Measurements from ENCODE around the gene DNAJC15.

The DNAJC15 gene

DNA sequence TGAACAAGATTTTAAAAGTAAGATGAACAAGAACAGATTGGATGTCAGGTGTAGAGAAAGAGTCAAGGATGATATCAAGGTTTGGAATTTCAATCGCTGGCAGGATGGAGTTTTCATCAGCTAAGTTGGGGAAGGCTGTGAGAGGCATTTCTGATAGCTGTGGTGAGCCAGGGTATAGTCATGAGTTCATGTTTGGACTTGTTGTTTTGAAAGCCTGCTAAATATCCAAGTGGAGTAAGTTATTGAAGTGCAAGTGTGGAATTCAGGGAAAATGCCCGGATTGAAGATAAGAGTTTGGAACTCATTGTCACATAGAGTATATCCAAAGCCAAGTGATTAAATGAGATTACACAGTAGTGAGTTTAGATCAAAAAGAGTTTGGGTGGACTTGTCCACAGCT lies 20.4 kb upstream of the DNAJC15 start:
- no peak overlapping the region for H3K9ac ChIP-seq (ENCODE audit: low read depth, low read length, poor library complexity)
- no peaks in the 10 kb centered on the region for H3K9me3 ChIP-seq (replicated peaks in 1 of 2; ENCODE audit: control insufficient read depth in 2 of 2, insufficient read depth in 1 of 2, low read depth in 1 of 2, low read length in 2 of 2)
- H4K91ac ChIP-seq (ENCODE audit: low read depth, low read length, poor library complexity), result no peak overlapping the region

DNA sequence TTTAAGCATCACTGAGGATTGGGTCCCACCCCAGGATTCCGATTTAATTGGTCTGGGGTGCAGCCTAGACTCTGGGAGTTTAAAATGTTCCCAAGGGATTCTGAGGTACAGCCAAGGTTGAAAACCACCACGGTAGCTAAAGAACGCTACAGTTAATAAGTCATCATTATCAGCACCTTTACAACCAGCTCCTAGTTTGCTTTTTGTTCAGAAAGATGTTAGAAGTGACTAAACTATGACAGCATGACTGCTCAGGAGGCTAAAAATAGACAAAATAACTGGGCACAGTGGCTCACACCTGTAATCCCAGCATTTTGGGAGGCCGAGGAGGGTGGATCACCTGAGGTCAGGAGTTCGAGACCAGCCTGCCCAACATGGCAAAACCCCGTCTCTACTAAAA lies 19.7 kb upstream of the DNAJC15 start:
- no peak for DNase-seq (ENCODE audit: low spot score)
- H4K8ac ChIP-seq (ENCODE audit: low read depth, low read length), result no peak overlapping the region
- no CpG with 5 or more reads among the region's 6 CpGs for WGBS, 2 donors (ENCODE audit: extremely low coverage in 2 of 2, insufficient read length in 2 of 2, insufficient replicate concordance in 1 of 2)
- H3K9me3 ChIP-seq (replicated peaks in 1 of 2; ENCODE audit: control insufficient read depth in 2 of 2, insufficient read depth in 1 of 2, low read depth in 1 of 2, low read length in 2 of 2), result no peaks in the 10 kb centered on the region
- H4K91ac ChIP-seq (ENCODE audit: low read depth, low read length, poor library complexity), result no peak overlapping the region
- peaks cover 0 to 5% of the 10 kb centered on the region in 2 donors for H3K4me1 ChIP-seq (ENCODE audit: control insufficient read depth in 2 of 2, insufficient read depth in 1 of 2, low read depth in 1 of 2, low read length in 2 of 2)
- no peak overlapping the region for H2AK5ac ChIP-seq (ENCODE audit: low read depth, low read length)
- no peak overlapping the region for H3K18ac ChIP-seq (ENCODE audit: low read length)
- H3K79me1 ChIP-seq (ENCODE audit: low read depth, low read length), result no peaks in the 10 kb centered on the region
- H3K23ac ChIP-seq (ENCODE audit: low read depth, low read length, poor library complexity), result no peak overlapping the region
- H2BK12ac ChIP-seq (ENCODE audit: low read length), result no peak overlapping the region
- H3K14ac ChIP-seq (ENCODE audit: low read length), result no peak overlapping the region
- H2BK120ac ChIP-seq (ENCODE audit: low read depth, low read length), result no peak overlapping the region
- no peak overlapping the region for H3K4me3 ChIP-seq (ENCODE audit: low read length in 2 of 2)
- no peak overlapping the region for H3K27ac ChIP-seq (replicated peaks; ENCODE audit: low read length)
- no peak overlapping the region for H3K4ac ChIP-seq (ENCODE audit: low read length)
- no peaks in the 10 kb centered on the region for H3K27me3 ChIP-seq (ENCODE audit: control insufficient read depth in 3 of 3, insufficient read depth in 3 of 3, low read depth in 1 of 3, low read length in 3 of 3)
- no peak overlapping the region for H3K9ac ChIP-seq (ENCODE audit: low read depth, low read length, poor library complexity)
- no peak overlapping the region for H2AFZ ChIP-seq (ENCODE audit: low read length)
- no peaks in the 10 kb centered on the region for H3K36me3 ChIP-seq (replicated peaks in 1 of 2; ENCODE audit: control insufficient read depth in 2 of 2, insufficient read depth in 2 of 2, low read length in 2 of 2)
- no peak overlapping the region for H3K4me2 ChIP-seq (ENCODE audit: insufficient read depth, low read length, poor library complexity, severe bottlenecking)
- H2BK15ac ChIP-seq (ENCODE audit: low read length), result no peak overlapping the region
- H2BK5ac ChIP-seq (ENCODE audit: low read length), result no peak overlapping the region

More for the DNA sequence above, 20.4 kb upstream of the DNAJC15 start:
- H2BK120ac ChIP-seq (ENCODE audit: low read depth, low read length), result no peak overlapping the region
- H3K18ac ChIP-seq (ENCODE audit: low read length), result no peak overlapping the region
- peaks cover 0 to 5% of the 10 kb centered on the region in 2 donors for H3K4me1 ChIP-seq (ENCODE audit: control insufficient read depth in 2 of 2, insufficient read depth in 1 of 2, low read depth in 1 of 2, low read length in 2 of 2)
- H3K4me3 ChIP-seq (ENCODE audit: low read length in 2 of 2), result no peak overlapping the region
- H3K23ac ChIP-seq (ENCODE audit: low read depth, low read length, poor library complexity), result no peak overlapping the region
- no peak overlapping the region for H3K14ac ChIP-seq (ENCODE audit: low read length)
- no peak overlapping the region for H4K8ac ChIP-seq (ENCODE audit: low read depth, low read length)
- H2BK5ac ChIP-seq (ENCODE audit: low read length), result no peak overlapping the region
- no peak overlapping the region for H3K4ac ChIP-seq (ENCODE audit: low read length)
- H2AFZ ChIP-seq (ENCODE audit: low read length), result no peak overlapping the region
- no peaks in the 10 kb centered on the region for H3K27me3 ChIP-seq (ENCODE audit: control insufficient read depth in 3 of 3, insufficient read depth in 3 of 3, low read depth in 1 of 3, low read length in 3 of 3)
- no peaks in the 10 kb centered on the region for H3K36me3 ChIP-seq (replicated peaks in 1 of 2; ENCODE audit: control insufficient read depth in 2 of 2, insufficient read depth in 2 of 2, low read length in 2 of 2)
- no peak overlapping the region for H3K27ac ChIP-seq (replicated peaks; ENCODE audit: low read length)
- no peak overlapping the region for H2AK5ac ChIP-seq (ENCODE audit: low read depth, low read length)
- no peak overlapping the region for H2BK12ac ChIP-seq (ENCODE audit: low read length)
- no CpG with 5 or more reads among the region's 2 CpGs for WGBS, 2 donors (ENCODE audit: extremely low coverage in 2 of 2, insufficient read length in 2 of 2, insufficient replicate concordance in 1 of 2)
- no peak overlapping the region for H2BK15ac ChIP-seq (ENCODE audit: low read length)
- no peak for DNase-seq (ENCODE audit: low spot score)
- H3K4me2 ChIP-seq (ENCODE audit: insufficient read depth, low read length, poor library complexity, severe bottlenecking), result no peak overlapping the region
- H3K79me1 ChIP-seq (ENCODE audit: low read depth, low read length), result no peaks in the 10 kb centered on the region

DNA sequence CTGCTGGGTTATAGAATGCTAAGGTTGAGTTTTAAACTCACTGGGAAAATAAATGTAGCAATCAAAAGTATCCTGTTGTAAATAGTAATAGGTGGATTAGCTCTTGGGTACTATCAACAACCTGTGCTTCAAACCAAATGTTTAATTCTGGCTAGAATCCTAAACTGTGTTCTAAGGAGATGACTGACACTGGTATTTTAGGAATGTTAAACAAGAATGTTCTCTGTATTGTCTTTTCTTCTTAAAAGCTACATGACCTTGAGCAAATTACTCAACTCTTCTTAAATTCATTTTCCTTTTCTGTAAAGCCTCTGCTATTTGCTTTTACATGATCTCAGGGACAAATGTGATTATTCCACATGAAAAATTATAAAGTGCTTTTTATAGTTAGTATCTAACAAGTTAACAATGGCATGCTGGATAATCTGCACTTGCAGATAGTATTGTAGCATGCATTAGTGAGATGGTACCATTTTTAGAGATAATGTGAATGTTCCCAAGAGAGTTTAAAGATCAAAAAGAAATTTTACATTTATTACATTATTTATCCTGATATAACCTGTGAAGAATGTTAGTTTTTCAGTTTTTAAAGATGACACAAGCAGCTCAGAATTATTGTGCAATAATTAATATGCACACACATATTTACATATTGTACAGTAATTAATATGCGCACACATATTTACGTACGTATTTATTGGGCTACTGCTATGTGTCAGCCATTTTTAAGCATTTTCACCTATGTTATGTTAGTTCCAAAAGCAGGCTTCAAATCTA lies 17.7 kb upstream of the DNAJC15 start:
- H3K4me3 ChIP-seq (ENCODE audit: low read length in 2 of 2), result no peak overlapping the region
- WGBS, 2 donors (ENCODE audit: extremely low coverage in 2 of 2, insufficient read length in 2 of 2, insufficient replicate concordance in 1 of 2), result no CpG with 5 or more reads among the region's 3 CpGs

DNA sequence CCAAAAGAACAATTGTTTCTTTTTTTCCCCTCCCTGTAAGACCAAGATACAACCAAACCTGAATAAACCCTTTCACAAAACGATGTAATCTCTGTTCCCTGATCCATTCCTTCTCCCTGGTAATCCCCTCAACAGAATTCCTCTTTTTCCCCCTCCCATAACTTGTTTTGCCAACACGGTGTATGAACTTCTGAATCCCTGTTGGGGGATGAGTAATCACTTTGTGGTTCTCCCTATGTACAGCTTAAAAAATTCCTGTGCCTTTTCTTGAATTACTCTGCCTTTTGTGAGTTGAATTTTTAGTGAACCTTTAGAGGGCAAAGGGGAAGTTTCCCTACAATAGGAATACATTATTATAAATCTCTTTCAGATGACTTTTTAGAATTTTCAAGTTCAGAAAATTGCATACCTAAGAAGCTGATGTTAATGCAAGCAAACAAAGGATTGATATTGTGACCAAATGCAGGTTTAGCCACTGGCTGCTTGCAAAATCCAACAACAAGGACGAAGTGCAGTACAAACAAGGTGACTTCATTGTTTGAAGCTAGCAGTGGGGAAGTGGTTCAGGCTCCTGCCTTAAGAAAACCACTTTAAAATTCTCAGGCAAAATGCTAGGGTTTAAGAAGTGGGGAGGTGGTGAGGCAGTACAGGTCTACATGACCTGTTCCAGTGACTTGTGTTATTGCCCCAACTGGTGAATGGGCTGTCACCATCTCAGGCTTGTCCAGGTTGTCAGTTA lies 16.3 kb upstream of the DNAJC15 start:
- Histone ChIP-seq H2BK12ac (ENCODE audit: low read length) (no peak overlapping the region), H3K79me1 (ENCODE audit: low read depth, low read length) (no peaks in the 10 kb centered on the region), H3K18ac (ENCODE audit: low read length) (no peak overlapping the region), H3K14ac (ENCODE audit: low read length) (no peak overlapping the region), H3K27ac (replicated peaks; ENCODE audit: low read length) (no peak overlapping the region), H3K36me3 (replicated peaks in 1 of 2; ENCODE audit: control insufficient read depth in 2 of 2, insufficient read depth in 2 of 2, low read length in 2 of 2) (no peaks in the 10 kb centered on the region), H3K4me1 (ENCODE audit: control insufficient read depth in 2 of 2, insufficient read depth in 1 of 2, low read depth in 1 of 2, low read length in 2 of 2) (peaks cover 0 to 5% of the 10 kb centered on the region in 2 donors), H3K9ac (ENCODE audit: low read depth, low read length, poor library complexity) (no peak overlapping the region), H2BK5ac (ENCODE audit: low read length) (no peak overlapping the region), H4K8ac (ENCODE audit: low read depth, low read length) (no peak overlapping the region), H3K23ac (ENCODE audit: low read depth, low read length, poor library complexity) (no peak overlapping the region), H3K27me3 (ENCODE audit: control insufficient read depth in 3 of 3, insufficient read depth in 3 of 3, low read depth in 1 of 3, low read length in 3 of 3) (no peaks in the 10 kb centered on the region), H2AFZ (ENCODE audit: low read length) (peak overlapping the region; percentile 15), H2BK120ac (ENCODE audit: low read depth, low read length) (no peak overlapping the region), H2AK5ac (ENCODE audit: low read depth, low read length) (no peak overlapping the region), H3K4me3 (ENCODE audit: low read length in 2 of 2) (no peak overlapping the region), H3K9me3 (replicated peaks in 1 of 2; ENCODE audit: control insufficient read depth in 2 of 2, insufficient read depth in 1 of 2, low read depth in 1 of 2, low read length in 2 of 2) (no peaks in the 10 kb centered on the region), H4K91ac (ENCODE audit: low read depth, low read length, poor library complexity) (no peak overlapping the region), H3K4ac (ENCODE audit: low read length) (no peak overlapping the region), H2BK15ac (ENCODE audit: low read length) (no peak overlapping the region), H3K4me2 (ENCODE audit: insufficient read depth, low read length, poor library complexity, severe bottlenecking) (no peak overlapping the region)
- DNase-seq (ENCODE audit: low spot score), result no peak
- WGBS, 2 donors (ENCODE audit: extremely low coverage in 2 of 2, insufficient read length in 2 of 2, insufficient replicate concordance in 1 of 2), result no CpG with 5 or more reads among the region's 3 CpGs

More for the DNA sequence above, 17.7 kb upstream of the DNAJC15 start:
- no peak overlapping the region for H3K4me2 ChIP-seq (ENCODE audit: insufficient read depth, low read length, poor library complexity, severe bottlenecking)
- H2AK5ac ChIP-seq (ENCODE audit: low read depth, low read length), result no peak overlapping the region
- peaks cover 0 to 5% of the 10 kb centered on the region in 2 donors for H3K4me1 ChIP-seq (ENCODE audit: control insufficient read depth in 2 of 2, insufficient read depth in 1 of 2, low read depth in 1 of 2, low read length in 2 of 2)
- no peak overlapping the region for H2BK120ac ChIP-seq (ENCODE audit: low read depth, low read length)
- no peak overlapping the region for H3K27ac ChIP-seq (replicated peaks; ENCODE audit: low read length)
- no peak overlapping the region for H4K8ac ChIP-seq (ENCODE audit: low read depth, low read length)
- H3K4ac ChIP-seq (ENCODE audit: low read length), result no peak overlapping the region
- no peaks in the 10 kb centered on the region for H3K9me3 ChIP-seq (replicated peaks in 1 of 2; ENCODE audit: control insufficient read depth in 2 of 2, insufficient read depth in 1 of 2, low read depth in 1 of 2, low read length in 2 of 2)
- H3K9ac ChIP-seq (ENCODE audit: low read depth, low read length, poor library complexity), result no peak overlapping the region
- no peaks in the 10 kb centered on the region for H3K79me1 ChIP-seq (ENCODE audit: low read depth, low read length)
- H4K91ac ChIP-seq (ENCODE audit: low read depth, low read length, poor library complexity), result no peak overlapping the region
- H3K23ac ChIP-seq (ENCODE audit: low read depth, low read length, poor library complexity), result no peak overlapping the region
- H2BK12ac ChIP-seq (ENCODE audit: low read length), result no peak overlapping the region
- H2BK15ac ChIP-seq (ENCODE audit: low read length), result no peak overlapping the region
- H2AFZ ChIP-seq (ENCODE audit: low read length), result no peak overlapping the region
- H2BK5ac ChIP-seq (ENCODE audit: low read length), result no peak overlapping the region
- H3K27me3 ChIP-seq (ENCODE audit: control insufficient read depth in 3 of 3, insufficient read depth in 3 of 3, low read depth in 1 of 3, low read length in 3 of 3), result no peaks in the 10 kb centered on the region
- H3K18ac ChIP-seq (ENCODE audit: low read length), result no peak overlapping the region
- no peak overlapping the region for H3K14ac ChIP-seq (ENCODE audit: low read length)
- H3K36me3 ChIP-seq (replicated peaks in 1 of 2; ENCODE audit: control insufficient read depth in 2 of 2, insufficient read depth in 2 of 2, low read length in 2 of 2), result no peaks in the 10 kb centered on the region
- no peak for DNase-seq (ENCODE audit: low spot score)

Data from neuronal stem cell (in vitro differentiated cells).